Parathyroid adenoma (tissue), 2 donors: Measurements from ENCODE around the gene DCP1A.

ENCODE experiments used
- H2AFZ ChIP-seq: fragments of 300-600 bp; sonication (generic); one replicate; pipeline ENCODE4 v1.7.0; 2017; ENCODE audit warnings: antibody characterized with exemption, mild to moderate bottlenecking
- H3K27ac ChIP-seq: fragments of 300-600 bp; sonication (generic); one replicate; pipeline ENCODE4 v1.7.0; 2017
- H3K27me3 ChIP-seq: fragments of 300-600 bp; sonication (generic); one replicate; pipeline ENCODE4 v1.7.0; 2017; ENCODE audit warnings: low read length; ENCODE audit not compliant: control insufficient read depth, insufficient read depth
- H3K36me3 ChIP-seq: fragments of 300-600 bp; sonication (generic); one replicate; pipeline ENCODE4 v1.7.0; 2017; ENCODE audit warnings: low read length; ENCODE audit not compliant: control insufficient read depth, insufficient read depth
- H3K4me1 ChIP-seq: fragments of 300-600 bp; sonication (generic); one replicate; pipeline ENCODE4 v1.7.0; 2017; ENCODE audit warnings: control low read depth
- H3K4me2 ChIP-seq: fragments of 300-600 bp; sonication (generic); one replicate; pipeline ENCODE4 v1.7.0; 2017; ENCODE audit warnings: low read length
- H3K4me3 ChIP-seq: fragments of 300-600 bp; sonication (generic); one replicate; pipeline ENCODE4 v1.7.0; 2017; ENCODE audit warnings: low read depth, low read length
- H3K79me2 ChIP-seq: fragments of 300-600 bp; sonication (generic); one replicate; pipeline ENCODE4 v1.7.0; 2017; ENCODE audit warnings: control low read depth
- H3K9ac ChIP-seq: fragments of 300-600 bp; sonication (generic); one replicate; pipeline ENCODE4 v1.7.0; 2017; ENCODE audit warnings: mild to moderate bottlenecking
- H3K9me3 ChIP-seq: fragments of 300-600 bp; sonication (generic); one replicate; pipeline ENCODE4 v1.7.0; 2017; ENCODE audit warnings: low read length; ENCODE audit not compliant: control insufficient read depth
- TF ChIP-seq, protein P1 (sequence below): fragments of 300-600 bp; sonication (generic); IDR thresholded peaks from one replicate; pipeline ENCODE4 v1.7.0; 2017; ENCODE audit warnings: antibody characterized with exemption, mild to moderate bottlenecking
- donor health status: primary hyperparathyroidism.

Gene DCP1A

DNA sequence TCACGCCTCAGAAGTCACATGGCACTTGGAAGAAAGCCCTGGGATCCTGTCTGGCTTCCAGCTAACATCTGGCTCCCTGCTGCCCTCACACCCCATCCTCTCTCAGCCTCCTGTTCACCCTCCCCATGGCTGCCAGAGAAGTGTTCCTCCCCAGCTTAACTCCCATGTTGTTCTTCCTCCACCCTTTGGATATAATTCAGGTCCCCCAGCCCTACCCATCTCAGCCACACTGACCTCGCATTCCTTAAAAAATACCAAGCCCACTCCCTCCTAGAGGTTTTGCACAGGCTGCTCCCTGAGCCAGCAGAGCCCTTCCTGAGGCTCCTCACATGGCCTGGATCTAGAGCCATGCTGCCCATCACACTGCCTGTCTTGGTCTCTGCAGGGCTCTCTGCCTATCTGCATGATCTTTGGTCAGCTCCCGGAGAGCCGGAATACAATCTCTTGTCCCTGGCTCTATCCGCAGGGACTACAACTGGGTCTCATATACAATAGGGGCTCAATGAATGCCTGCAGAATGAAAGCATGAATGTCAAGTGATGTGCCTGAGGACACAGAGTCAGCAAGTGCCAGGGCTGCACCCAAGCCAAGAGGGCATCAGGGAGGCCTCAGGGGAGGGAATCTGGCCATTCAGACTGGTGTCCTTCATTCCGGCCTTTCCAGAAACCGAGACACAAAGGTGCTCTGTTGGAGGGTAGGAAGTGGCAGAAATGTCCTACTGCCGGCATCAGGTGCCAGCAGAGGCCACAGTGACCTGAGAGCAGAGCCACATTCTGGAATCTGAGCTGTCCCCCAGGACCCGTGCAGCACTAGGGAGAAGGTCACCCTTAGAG, 87.7 kb downstream of the DCP1A start:
- H3K4me3 ChIP-seq = no peak overlapping the region
- no peak overlapping the region for H3K9ac ChIP-seq
- H2AFZ ChIP-seq = peak overlapping the region; percentile 36
- no peak overlapping the region for H3K4me2 ChIP-seq
- peak overlapping the region; percentile 11 for H3K27ac ChIP-seq
- H3K79me2 ChIP-seq = peaks cover 5% of the 10 kb centered on the region
- peaks cover 13% of the 10 kb centered on the region for H3K4me1 ChIP-seq
- TF ChIP-seq, protein P1, sequence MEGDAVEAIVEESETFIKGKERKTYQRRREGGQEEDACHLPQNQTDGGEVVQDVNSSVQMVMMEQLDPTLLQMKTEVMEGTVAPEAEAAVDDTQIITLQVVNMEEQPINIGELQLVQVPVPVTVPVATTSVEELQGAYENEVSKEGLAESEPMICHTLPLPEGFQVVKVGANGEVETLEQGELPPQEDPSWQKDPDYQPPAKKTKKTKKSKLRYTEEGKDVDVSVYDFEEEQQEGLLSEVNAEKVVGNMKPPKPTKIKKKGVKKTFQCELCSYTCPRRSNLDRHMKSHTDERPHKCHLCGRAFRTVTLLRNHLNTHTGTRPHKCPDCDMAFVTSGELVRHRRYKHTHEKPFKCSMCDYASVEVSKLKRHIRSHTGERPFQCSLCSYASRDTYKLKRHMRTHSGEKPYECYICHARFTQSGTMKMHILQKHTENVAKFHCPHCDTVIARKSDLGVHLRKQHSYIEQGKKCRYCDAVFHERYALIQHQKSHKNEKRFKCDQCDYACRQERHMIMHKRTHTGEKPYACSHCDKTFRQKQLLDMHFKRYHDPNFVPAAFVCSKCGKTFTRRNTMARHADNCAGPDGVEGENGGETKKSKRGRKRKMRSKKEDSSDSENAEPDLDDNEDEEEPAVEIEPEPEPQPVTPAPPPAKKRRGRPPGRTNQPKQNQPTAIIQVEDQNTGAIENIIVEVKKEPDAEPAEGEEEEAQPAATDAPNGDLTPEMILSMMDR = no peak
- H3K9me3 ChIP-seq = no peaks in the 10 kb centered on the region
- no peaks in the 10 kb centered on the region for H3K27me3 ChIP-seq
- no peaks in the 10 kb centered on the region for H3K36me3 ChIP-seq

DNA sequence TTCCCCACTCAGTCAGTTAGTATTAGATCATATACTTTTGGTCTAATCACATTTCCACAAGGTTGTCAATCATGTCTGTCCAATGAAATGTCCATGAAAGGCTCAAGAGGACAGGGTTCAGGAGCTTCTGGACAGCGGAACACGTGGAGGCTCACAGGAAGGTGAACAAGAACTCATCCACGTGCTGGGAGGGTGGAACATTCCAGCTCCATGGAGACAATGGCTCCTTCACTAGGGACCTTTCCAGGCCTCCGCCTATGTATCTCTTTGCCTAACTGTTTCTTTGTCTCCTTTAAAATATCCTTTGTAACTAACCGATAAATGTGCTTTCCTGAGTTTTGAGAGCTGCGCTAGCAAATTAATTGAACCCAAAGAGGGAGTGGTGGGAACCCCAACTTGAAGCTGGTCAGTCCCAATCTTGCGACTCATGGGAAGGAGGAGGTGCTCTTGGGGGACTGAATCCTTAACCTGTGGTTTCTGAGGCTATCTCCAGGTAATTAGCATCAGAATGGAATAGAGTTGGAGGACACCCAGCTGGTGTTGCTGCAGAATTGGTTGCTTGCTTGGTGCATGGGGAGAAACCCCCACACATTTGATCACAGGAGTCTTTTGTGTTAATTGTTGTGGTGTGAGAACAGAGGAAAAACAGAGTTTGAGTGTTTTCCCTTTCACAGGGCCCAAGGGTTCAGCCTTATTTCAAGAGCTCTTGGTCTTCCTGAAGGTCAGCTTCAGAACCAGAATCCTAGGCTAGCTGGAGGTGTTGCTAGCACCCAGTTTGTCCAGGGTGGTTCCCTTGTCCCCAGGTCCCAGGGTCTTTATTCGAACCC, 88.5 kb downstream of the DCP1A start:
- Histone ChIP-seq H3K9me3 (no peaks in the 10 kb centered on the region), H3K36me3 (no peaks in the 10 kb centered on the region), H3K79me2 (peaks cover 11% of the 10 kb centered on the region), H3K4me3 (no peak overlapping the region), H3K27ac (no peak overlapping the region), H3K27me3 (no peaks in the 10 kb centered on the region), H2AFZ (peak overlapping the region; percentile 36), H3K9ac (no peak overlapping the region), H3K4me2 (no peak overlapping the region), H3K4me1 (peaks cover 20% of the 10 kb centered on the region)
- TF ChIP-seq, protein P1 = no peak

DNA sequence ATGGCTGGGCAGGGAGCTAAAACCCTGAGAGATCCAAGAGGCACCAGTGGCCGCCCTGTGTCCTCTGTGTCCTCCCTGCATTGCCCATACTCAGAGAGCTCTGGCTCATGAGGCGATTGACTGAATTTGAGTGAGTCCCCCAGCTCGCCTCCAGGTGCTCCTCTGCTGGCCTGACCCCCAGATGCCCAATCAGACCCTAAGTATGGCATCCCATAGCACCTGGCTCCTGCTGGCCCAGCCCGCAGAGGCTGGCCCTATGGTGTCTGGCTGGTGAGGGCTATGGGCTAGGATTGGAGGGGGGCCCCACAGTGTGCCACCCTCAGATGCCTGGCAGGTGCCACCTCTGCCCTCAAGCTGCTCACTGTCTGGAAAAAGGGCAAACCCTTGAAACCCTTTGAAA, 89.9 kb downstream of the DCP1A start:
- Histone ChIP-seq H3K4me3 (no peak overlapping the region), H3K9ac (no peak overlapping the region), H3K4me1 (peaks cover 20% of the 10 kb centered on the region), H3K9me3 (no peaks in the 10 kb centered on the region), H3K27me3 (no peaks in the 10 kb centered on the region), H3K27ac (no peak overlapping the region), H3K36me3 (no peaks in the 10 kb centered on the region), H3K4me2 (no peak overlapping the region), H3K79me2 (peaks cover 18% of the 10 kb centered on the region), H2AFZ (no peak overlapping the region)
- TF ChIP-seq, protein P1 = no peak

DNA sequence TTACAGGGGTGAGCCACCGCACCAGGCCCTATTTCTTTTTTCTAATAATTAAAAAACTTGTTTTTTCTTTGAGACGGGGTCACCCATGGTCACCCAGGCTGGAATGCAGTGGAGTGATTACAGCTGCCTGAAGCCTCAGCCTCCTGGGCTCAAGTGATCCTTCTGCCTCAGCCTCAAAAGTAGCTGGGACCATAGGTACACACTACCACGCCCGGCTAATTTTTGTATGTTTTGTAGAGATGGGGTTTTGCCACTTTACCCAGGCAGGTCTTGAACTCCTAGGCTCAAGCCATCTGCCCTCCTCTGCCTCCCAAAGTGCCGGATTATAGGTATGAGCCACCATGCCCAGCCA, 90.7 kb downstream of the DCP1A start:
- H3K79me2 ChIP-seq = peaks cover 23% of the 10 kb centered on the region
- H2AFZ ChIP-seq = no peak overlapping the region
- no peak overlapping the region for H3K9ac ChIP-seq
- H3K27ac ChIP-seq = no peak overlapping the region
- H3K4me3 ChIP-seq = no peak overlapping the region
- no peaks in the 10 kb centered on the region for H3K36me3 ChIP-seq
- H3K4me1 ChIP-seq = peaks cover 23% of the 10 kb centered on the region
- H3K9me3 ChIP-seq = no peaks in the 10 kb centered on the region
- H3K27me3 ChIP-seq = no peaks in the 10 kb centered on the region
- TF ChIP-seq, protein P1 = no peak
- no peak overlapping the region for H3K4me2 ChIP-seq
